IMR-90 (cell line): Measurements from ENCODE around the gene IFIH1. TPM values are rescaled to one million over a fixed set of nuclear protein-coding genes. Genes with fewer than 3 reads are reported as not detected.

Source experiments
- ATAC-seq: fragments of 200-7000 bp; cut with Tn5 transposase; 2 replicates; pipeline ENCODE4 v1.9.1; 2020; ENCODE audit warnings: low read depth, mild to moderate bottlenecking, moderate library complexity
- BruUV-seq: library from RNA; stranded (reverse); fragments of 400-500 nt; replicated peaks from 2 replicates; lab custom pipeline; 2021; lab: Mats Ljungman, UMichigan
- CTCF ChIA-PET: fragments of 300-600 bp; formaldehyde crosslinking; extraction: SDS; loops from one replicate; lab custom pipeline; 2021; ENCODE audit warnings: antibody characterized with exemption; lab: Yijun Ruan, JAX
- POLR2A ChIA-PET: fragments of 300-600 bp; sonication (Branson Sonifier 250); formaldehyde crosslinking; loops from one replicate; lab custom pipeline; 2022; ENCODE audit warnings: antibody characterized with exemption; ENCODE audit not compliant: unreplicated experiment; lab: Charles Lee
- DNase-seq: peaks from one replicate; pipeline ENCODE4 v3.0.0; 2013
- H2AFZ ChIP-seq: replicated peaks from 2 replicates; pipeline ENCODE3; 2013; ENCODE audit warnings: low read length, mild to moderate bottlenecking; ENCODE audit not compliant: poor library complexity
- H2AK5ac ChIP-seq: 2 replicates; pipeline ENCODE4 v1.6.1; 2013; ENCODE audit warnings: low read depth, low read length, inconsistent platforms
- H2AK9ac ChIP-seq: replicated peaks from 2 replicates; pipeline ENCODE3; 2013; ENCODE audit warnings: mild to moderate bottlenecking, low read depth, low read length, moderate library complexity; ENCODE audit not compliant: poor library complexity
- H2BK120ac ChIP-seq: 2 replicates; pipeline ENCODE4 v1.6.1; 2013; ENCODE audit warnings: low read depth, low read length, inconsistent platforms
- H2BK15ac ChIP-seq: 3 replicates; pipeline ENCODE4 v1.6.1; 2013; ENCODE audit warnings: low read depth, low read length, inconsistent platforms
- H2BK20ac ChIP-seq: 2 replicates; pipeline ENCODE4 v1.6.1; 2013; ENCODE audit warnings: low read depth, mild to moderate bottlenecking, inconsistent platforms, low read length, moderate library complexity
- H2BK5ac ChIP-seq: 2 replicates; pipeline ENCODE4 v1.6.1; 2013; ENCODE audit warnings: mild to moderate bottlenecking, low read depth, low read length, inconsistent platforms; ENCODE audit not compliant: poor library complexity, severe bottlenecking
- H3K14ac ChIP-seq: replicated peaks from 2 replicates; pipeline ENCODE4 v1.6.1; 2013; ENCODE audit warnings: low read depth, low read length, inconsistent platforms
- H3K18ac ChIP-seq: 2 replicates; pipeline ENCODE4 v1.6.1; 2013; ENCODE audit warnings: low read depth, low read length, control low read depth
- H3K23ac ChIP-seq: 2 replicates; pipeline ENCODE4 v1.6.1; 2013; ENCODE audit warnings: low read depth, low read length, inconsistent platforms
- H3K27ac ChIP-seq: 2 replicates; pipeline ENCODE4 v1.5.1; 2013; ENCODE audit warnings: mild to moderate bottlenecking, control low read depth, low read length; ENCODE audit not compliant: insufficient read depth
- H3K27me3 ChIP-seq: 2 replicates; pipeline ENCODE4 v1.6.1; 2013; ENCODE audit warnings: low read length; ENCODE audit not compliant: control insufficient read depth, insufficient read depth
- H3K36me3 ChIP-seq: 2 replicates; pipeline ENCODE4 v1.6.1; 2013; ENCODE audit warnings: low read length, mixed read lengths; ENCODE audit not compliant: control insufficient read depth, insufficient read depth
- H3K4ac ChIP-seq: 2 replicates; pipeline ENCODE4 v1.6.1; 2013; ENCODE audit warnings: low read depth, low read length, inconsistent platforms
- H3K4me1 ChIP-seq: 2 replicates; pipeline ENCODE4 v1.6.1; 2013; ENCODE audit warnings: low read length, mixed read lengths; ENCODE audit not compliant: control insufficient read depth, insufficient read depth
- H3K4me2 ChIP-seq: 2 replicates; pipeline ENCODE4 v1.6.1; 2013; ENCODE audit warnings: low read depth, mild to moderate bottlenecking, control low read depth, low read length, moderate library complexity
- H3K4me3 ChIP-seq: 2 replicates; pipeline ENCODE4 v1.5.1; 2013; ENCODE audit warnings: low read depth, mild to moderate bottlenecking, control low read depth, low read length, moderate library complexity; ENCODE audit not compliant: insufficient read depth
- H3K56ac ChIP-seq: 2 replicates; pipeline ENCODE4 v1.6.1; 2013; ENCODE audit warnings: low read length, inconsistent platforms; ENCODE audit not compliant: insufficient read depth; ENCODE audit errors: extremely low read depth
- H3K79me1 ChIP-seq, 2 experiments: 2 replicates each; pipeline ENCODE4 v1.6.1; 2013; ENCODE audit warnings: low read length in 2 of 2, inconsistent platforms in 1 of 2, low read depth in 1 of 2
- H3K9ac ChIP-seq: 2 replicates; pipeline ENCODE4 v1.6.1; 2013; ENCODE audit warnings: low read depth, low read length, control low read depth
- H3K9me1 ChIP-seq: 2 replicates; pipeline ENCODE4 v1.6.1; 2013; ENCODE audit warnings: low read length, inconsistent platforms; ENCODE audit not compliant: insufficient read depth
- H3K9me3 ChIP-seq: 2 replicates; pipeline ENCODE4 v1.6.1; 2013; ENCODE audit warnings: low read length; ENCODE audit not compliant: control insufficient read depth, insufficient read depth
- H4K20me1 ChIP-seq: 2 replicates; pipeline ENCODE4 v1.6.1; 2013; ENCODE audit warnings: low read length, inconsistent platforms; ENCODE audit not compliant: insufficient read depth
- H4K5ac ChIP-seq: 2 replicates; pipeline ENCODE4 v1.6.1; 2013; ENCODE audit warnings: mild to moderate bottlenecking, low read depth, low read length, control low read depth
- H4K8ac ChIP-seq, 2 experiments: 2 replicates each; pipeline ENCODE4 v1.6.1; 2013; ENCODE audit warnings: low read depth in 2 of 2, low read length in 2 of 2, control low read depth in 1 of 2, inconsistent platforms in 1 of 2
- H4K91ac ChIP-seq: 2 replicates; pipeline ENCODE4 v1.6.1; 2013; ENCODE audit warnings: low read depth, low read length, inconsistent platforms; ENCODE audit not compliant: insufficient read depth
- BHLHE40 ChIP-seq: fragments of 150-350 bp; IDR thresholded peaks from 2 replicates; pipeline ENCODE4 v1.6.1; 2016; ENCODE audit warnings: mild to moderate bottlenecking, low read depth, low read length
- CEBPB ChIP-seq: IDR thresholded peaks from 2 replicates; pipeline ENCODE4 v1.6.1; 2012; ENCODE audit warnings: low read depth, low read length, improper control_type of control experiment
- CHD1 ChIP-seq: IDR thresholded peaks from 2 replicates; pipeline ENCODE4 v1.6.1; 2012; ENCODE audit warnings: low read depth, low read length, improper control_type of control experiment
- FOS ChIP-seq: fragments of 150-350 bp; IDR thresholded peaks from 2 replicates; pipeline ENCODE4 v1.6.1; 2016; ENCODE audit warnings: low read depth, low read length
- MAZ ChIP-seq: IDR thresholded peaks from 2 replicates; pipeline ENCODE4 v1.6.1; 2012; ENCODE audit warnings: low read depth, mild to moderate bottlenecking, low read length, improper control_type of control experiment, moderate library complexity, borderline replicate concordance
- MXI1 ChIP-seq: IDR thresholded peaks from 2 replicates; pipeline ENCODE4 v1.6.1; 2012; ENCODE audit warnings: low read depth, mild to moderate bottlenecking, low read length, moderate library complexity, borderline replicate concordance
- NFE2L2 ChIP-seq: fragments of 150-350 bp; IDR thresholded peaks from 2 replicates; pipeline ENCODE4 v1.6.1; 2016; ENCODE audit warnings: low read depth, mild to moderate bottlenecking, low read length
- POLR2A ChIP-seq: IDR thresholded peaks from 2 replicates; pipeline ENCODE4 v1.6.1; 2012; ENCODE audit warnings: mild to moderate bottlenecking, low read depth, low read length
- RCOR1 ChIP-seq: IDR thresholded peaks from 2 replicates; pipeline ENCODE4 v1.6.1; 2012; ENCODE audit warnings: mild to moderate bottlenecking, low read length, improper control_type of control experiment; ENCODE audit not compliant: insufficient replicate concordance
- RFX5 ChIP-seq: IDR thresholded peaks from 2 replicates; pipeline ENCODE4 v1.8.0; 2012; ENCODE audit warnings: low read depth, mild to moderate bottlenecking, low read length, moderate library complexity
- SMC3 ChIP-seq: fragments of 150-350 bp; IDR thresholded peaks from 2 replicates; pipeline ENCODE4 v1.6.1; 2016; ENCODE audit warnings: low read depth, mild to moderate bottlenecking, antibody characterized with exemption, low read length, moderate library complexity
- WGBS, 2 experiments: methylation state at CpG; one replicate each; pipeline versions ENCODE4 v1.1.5 to v1.1.7; 2013; ENCODE audit warnings: missing lambda C conversion rate in 2 of 2; ENCODE audit not compliant: insufficient read length in 1 of 2; ENCODE audit errors: extremely low coverage in 2 of 2; 5-methylcytosine and 5-hydroxymethylcytosine counted together
- dilution Hi-C: fragments of 300-500 bp; cut with HindIII; formaldehyde crosslinking; loops from one replicate; pipeline ENCODE4 v1.14.3; 2018; ENCODE audit warnings: low sequenced_read_pairs; ENCODE audit not compliant: unreplicated experiment
- in situ Hi-C: fragments of 300-500 bp; cut with MboI; formaldehyde crosslinking; loops from 3 replicates; pipeline ENCODE4 v1.14.3; 2019; ENCODE audit warnings: low sequenced_read_pairs, inconsistent platforms, mixed read lengths
- intact Hi-C: fragments of 100-400 bp; cut with micrococcal nuclease; formaldehyde crosslinking; loops from 2 replicates; pipeline ENCODE4 v1.10.0; 2022
- polyA plus RNA-seq, 3 experiments: library from polyadenylated mRNA; depleted of rRNA; stranded (reverse); fragments of >200 nt; gene quantifications; 2 replicates each; pipeline ENCODE4 v1.2.3, GENCODE V29; 2012; ENCODE audit warnings: low replicate concordance in 1 of 3
- total RNA-seq: library from RNA; depleted of rRNA; stranded (reverse); fragments of >200 nt; gene quantifications from 2 replicates; pipeline ENCODE4 v1.2.3, GENCODE V29; 2012
- TF ChIP-seq, protein P1 (sequence below): fragments of 150-350 bp; IDR thresholded peaks from 2 replicates; pipeline ENCODE4 v1.6.1; 2016; ENCODE audit warnings: low read depth, mild to moderate bottlenecking, low read length, moderate library complexity, borderline replicate concordance
- TF ChIP-seq, protein P2 (sequence below): fragments of 150-350 bp; IDR thresholded peaks from 2 replicates; pipeline ENCODE4 v1.6.1; 2017; ENCODE audit warnings: mild to moderate bottlenecking, antibody characterized with exemption, low read length, low read depth
- TF ChIP-seq, protein P3 (sequence below): conservative IDR thresholded peaks from 2 replicates; pipeline ENCODE4 v1.5.1; 2012; ENCODE audit warnings: mild to moderate bottlenecking, low read depth, low read length, improper control_type of control experiment

Gene IFIH1
- total and polyA plus RNA-seq, 2 of the 4 experiments (the other 2 are of a cell fraction) = 1.3 to 1.4 TPM

DNA sequence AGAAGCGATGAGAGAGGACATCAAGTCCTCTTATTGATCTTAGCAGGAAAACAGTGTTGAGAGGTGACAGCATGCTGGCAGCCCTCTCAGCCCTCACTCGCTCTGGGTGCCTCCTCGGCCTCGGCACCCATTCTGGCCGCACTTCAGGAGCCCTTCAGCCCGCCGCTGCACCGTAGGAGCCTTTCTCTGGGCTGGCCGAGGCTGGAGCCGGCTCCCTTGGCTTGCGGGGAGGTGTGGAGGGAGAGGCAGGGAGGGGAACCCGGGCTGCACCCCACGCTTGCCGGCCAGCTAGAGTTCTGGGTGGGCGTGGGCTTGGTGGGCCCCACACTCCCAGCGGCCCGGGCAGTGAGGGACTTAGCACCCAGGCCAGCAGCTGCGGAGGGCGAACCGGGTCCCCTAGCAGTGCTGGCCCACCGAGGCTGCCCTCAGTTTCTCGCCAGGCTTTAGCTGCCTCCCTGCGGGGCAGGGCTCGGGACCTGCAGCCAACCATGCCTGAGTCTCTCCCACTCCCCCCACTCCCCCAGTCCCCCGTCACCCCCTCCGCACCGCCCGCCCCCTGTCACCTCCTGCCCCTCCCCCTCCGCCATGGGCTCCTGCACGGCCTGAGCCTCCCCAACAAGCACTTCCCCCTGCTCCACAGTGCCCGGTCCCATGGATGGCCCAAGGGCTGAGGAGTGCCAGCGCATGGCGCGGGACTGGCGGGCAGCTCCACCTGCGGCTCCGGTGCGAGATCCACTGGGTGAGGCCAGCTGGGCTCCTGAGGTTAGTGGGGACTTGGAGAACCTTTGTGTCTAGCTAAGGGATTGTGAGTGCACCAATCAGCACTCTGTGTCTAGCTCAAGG lies 83.6 kb downstream of the IFIH1 start:
- H3K23ac ChIP-seq = no peak overlapping the region
- TF ChIP-seq, protein P1, sequence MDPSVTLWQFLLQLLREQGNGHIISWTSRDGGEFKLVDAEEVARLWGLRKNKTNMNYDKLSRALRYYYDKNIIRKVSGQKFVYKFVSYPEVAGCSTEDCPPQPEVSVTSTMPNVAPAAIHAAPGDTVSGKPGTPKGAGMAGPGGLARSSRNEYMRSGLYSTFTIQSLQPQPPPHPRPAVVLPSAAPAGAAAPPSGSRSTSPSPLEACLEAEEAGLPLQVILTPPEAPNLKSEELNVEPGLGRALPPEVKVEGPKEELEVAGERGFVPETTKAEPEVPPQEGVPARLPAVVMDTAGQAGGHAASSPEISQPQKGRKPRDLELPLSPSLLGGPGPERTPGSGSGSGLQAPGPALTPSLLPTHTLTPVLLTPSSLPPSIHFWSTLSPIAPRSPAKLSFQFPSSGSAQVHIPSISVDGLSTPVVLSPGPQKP = no peak
- TF ChIP-seq MAZ (no peak), POLR2A (no peak), SMC3 (no peak), CHD1 (no peak), RFX5 (no peak), NFE2L2 (no peak), CEBPB (no peak), FOS (no peak), MXI1 (no peak), RCOR1 (no peak), BHLHE40 (no peak)
- TF ChIP-seq, protein P2, sequence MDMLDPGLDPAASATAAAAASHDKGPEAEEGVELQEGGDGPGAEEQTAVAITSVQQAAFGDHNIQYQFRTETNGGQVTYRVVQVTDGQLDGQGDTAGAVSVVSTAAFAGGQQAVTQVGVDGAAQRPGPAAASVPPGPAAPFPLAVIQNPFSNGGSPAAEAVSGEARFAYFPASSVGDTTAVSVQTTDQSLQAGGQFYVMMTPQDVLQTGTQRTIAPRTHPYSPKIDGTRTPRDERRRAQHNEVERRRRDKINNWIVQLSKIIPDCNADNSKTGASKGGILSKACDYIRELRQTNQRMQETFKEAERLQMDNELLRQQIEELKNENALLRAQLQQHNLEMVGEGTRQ = no peak
- TF ChIP-seq, protein P3, sequence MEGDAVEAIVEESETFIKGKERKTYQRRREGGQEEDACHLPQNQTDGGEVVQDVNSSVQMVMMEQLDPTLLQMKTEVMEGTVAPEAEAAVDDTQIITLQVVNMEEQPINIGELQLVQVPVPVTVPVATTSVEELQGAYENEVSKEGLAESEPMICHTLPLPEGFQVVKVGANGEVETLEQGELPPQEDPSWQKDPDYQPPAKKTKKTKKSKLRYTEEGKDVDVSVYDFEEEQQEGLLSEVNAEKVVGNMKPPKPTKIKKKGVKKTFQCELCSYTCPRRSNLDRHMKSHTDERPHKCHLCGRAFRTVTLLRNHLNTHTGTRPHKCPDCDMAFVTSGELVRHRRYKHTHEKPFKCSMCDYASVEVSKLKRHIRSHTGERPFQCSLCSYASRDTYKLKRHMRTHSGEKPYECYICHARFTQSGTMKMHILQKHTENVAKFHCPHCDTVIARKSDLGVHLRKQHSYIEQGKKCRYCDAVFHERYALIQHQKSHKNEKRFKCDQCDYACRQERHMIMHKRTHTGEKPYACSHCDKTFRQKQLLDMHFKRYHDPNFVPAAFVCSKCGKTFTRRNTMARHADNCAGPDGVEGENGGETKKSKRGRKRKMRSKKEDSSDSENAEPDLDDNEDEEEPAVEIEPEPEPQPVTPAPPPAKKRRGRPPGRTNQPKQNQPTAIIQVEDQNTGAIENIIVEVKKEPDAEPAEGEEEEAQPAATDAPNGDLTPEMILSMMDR = no peak

More for the DNA sequence above, 83.6 kb downstream of the IFIH1 start:
- Histone ChIP-seq H2AK9ac (no peak overlapping the region), H3K9me1 (peaks cover 3% of the 10 kb centered on the region), H3K4me3 (no peak overlapping the region), H3K9me3 (peaks cover 4% of the 10 kb centered on the region; the same call in 1 of the 2 replicates), H4K20me1 (no peaks in the 10 kb centered on the region), H3K14ac (no peak overlapping the region), H2AFZ (no peak overlapping the region), H4K91ac (peak overlapping the region; percentile 11; the same call in 1 of the 2 replicates), H2BK15ac (no peak overlapping the region), H3K36me3 (peaks cover 15% of the 10 kb centered on the region), H3K27me3 (no peaks in the 10 kb centered on the region), H3K4ac (peak overlapping the region; percentile 16; the same call in 1 of the 2 replicates), H2BK120ac (peak overlapping the region; percentile 21; the same call in 1 of the 2 replicates), H3K9ac (no peak overlapping the region), H3K56ac (no peak overlapping the region), H3K27ac (no peak overlapping the region), H4K8ac (peak overlapping the region in 1 of 2 experiments; percentile 50; a peak in 1 of 4 replicates), H2BK5ac (peak overlapping the region; percentile 77), H4K5ac (no peak overlapping the region), H3K4me1 (peaks cover 12% of the 10 kb centered on the region), H2AK5ac (no peak overlapping the region), H2BK20ac (no peak overlapping the region), H3K18ac (peak overlapping the region; percentile 47; the same call in 1 of the 2 replicates), H3K79me1 (peaks cover 7 to 37% of the 10 kb centered on the region in 2 experiments), H3K4me2 (no peak overlapping the region)
- no CpG with 5 or more reads among the region's 38 CpGs for WGBS, 2 experiments
- no peak for ATAC-seq
- CTCF ChIA-PET = interaction anchor here (0.6 to 1.3 kb wide), 3 partner anchors 26 to 66 kb away, joined by 3 read pairs; no protein-coding TSS in a partner anchor
- intact Hi-C loops = no loop called here
- dilution Hi-C loops = no loop called here
- no peak for DNase-seq
- no TSS peak for BruUV-seq
- in situ Hi-C loops = no loop called here
- POLR2A ChIA-PET = no interaction called here
